NCI-H2196 (cell line): Measurements from ENCODE around the gene KIF5C.

Source experiments
- DNase-seq: peaks from one replicate; lab custom pipeline; 2025; ENCODE audit not compliant: unreplicated experiment; lab: John Stamatoyannopoulos, UW

The KIF5C gene

GRCh38 chr2:149009576-149010461, 134.8 kb downstream of the KIF5C start:
- no peak for DNase-seq

GRCh38 chr2:149012545-149012944, 137.5 kb downstream of the KIF5C start:
- no peak for DNase-seq

GRCh38 chr2:149015501-149015900, 140.5 kb downstream of the KIF5C start:
- no peak for DNase-seq

GRCh38 chr2:149015926-149016563, 141.0 kb downstream of the KIF5C start:
- no peak for DNase-seq

GRCh38 chr2:149017116-149017985, 142.3 kb downstream of the KIF5C start:
- peak; percentile 91 for DNase-seq

GRCh38 chr2:149018981-149019380, 144.0 kb downstream of the KIF5C start:
- no peak for DNase-seq

- peak; percentile 20 for DNase-seq
Measured at GRCh38 chr2:149019768-149020167, 144.7 kb downstream of the KIF5C start.

GRCh38 chr2:149020432-149020851, 145.4 kb downstream of the KIF5C start:
- DNase-seq, result no peak

- DNase-seq, result no peak
Measured at GRCh38 chr2:149021271-149021719, 146.3 kb downstream of the KIF5C start.

- no peak for DNase-seq
Measured at GRCh38 chr2:149021761-149022160, 146.7 kb downstream of the KIF5C start.

GRCh38 chr2:149023091-149023490, 148.1 kb downstream of the KIF5C start:
- no peak for DNase-seq

- DNase-seq, result no peak
Measured at GRCh38 chr2:149027590-149028250, 152.7 kb downstream of the KIF5C start.

- DNase-seq, result no peak
Measured at GRCh38 chr2:149028377-149028776, 153.3 kb downstream of the KIF5C start.

GRCh38 chr2:149028891-149029290, 153.9 kb downstream of the KIF5C start:
- DNase-seq, result no peak

- no peak for DNase-seq
Measured at GRCh38 chr2:149029307-149029965, 154.4 kb downstream of the KIF5C start.

- DNase-seq, result no peak
Measured at GRCh38 chr2:149031396-149031795, 156.4 kb downstream of the KIF5C start.

- DNase-seq, result peak; percentile 61
Measured at GRCh38 chr2:149033716-149034115, 158.7 kb downstream of the KIF5C start.

- DNase-seq, result no peak
Measured at GRCh38 chr2:149034406-149034805, 159.4 kb downstream of the KIF5C start.

- no peak for DNase-seq
Measured at GRCh38 chr2:149036507-149037293, 161.7 kb downstream of the KIF5C start.
